Pancreas (tissue), 10 donors: ENCODE results near the gene DRG2. TPM values are rescaled to one million over a fixed set of nuclear protein-coding genes. Genes with fewer than 3 reads are reported as not detected.

Experiments used
- ATAC-seq, 4 donors: fragments of 200-7000 bp; cut with Tn5 transposase; one replicate each; pipeline versions ENCODE4 v1.8.0 to v1.9.1; 2020; ENCODE audit warnings: mild to moderate bottlenecking in 4 of 4, moderate library complexity in 4 of 4
- DNase-seq, 6 donors: peaks; one replicate each; pipeline ENCODE4 v3.0.0-alpha.2; 2020
- FAIRE-seq: peaks from 2 replicates; lab custom pipeline; 2012; peaks lifted over from hg19 to GRCh38; lab: Jason Lieb, UNC
- H3K27ac ChIP-seq, 4 donors: fragments of 200-600 bp; sonication (generic); 1 replicate in 3 of 4; 2 replicates in 1 of 4; pipeline versions ENCODE4 v1.5.0 to v1.8.0; 2020
- H3K27me3 ChIP-seq, 4 donors: fragments of 200-600 bp; one replicate each; pipeline ENCODE4 v1.8.0; 2021
- H3K36me3 ChIP-seq, 3 donors: fragments of 200-600 bp; sonication (generic) in 1 of 3; one replicate each; pipeline versions ENCODE4 v1.5.0 to v1.8.0; 2020 to 2021
- H3K4me1 ChIP-seq, 3 donors: fragments of 200-600 bp; one replicate each; pipeline ENCODE4 v1.8.0; 2021
- H3K4me3 ChIP-seq, 4 donors: fragments of 200-600 bp; sonication (generic) in 2 of 4; one replicate each; pipeline versions ENCODE4 v1.5.0 to v1.8.0; 2020 to 2021
- H3K9me3 ChIP-seq, 4 donors: fragments of 200-600 bp; one replicate each; pipeline ENCODE4 v1.8.0; 2021
- WGBS, 2 donors: extraction: QIAGEN DNeasy Blood & Tissue Kit; methylation state at CpG; one replicate each; pipeline ENCODE4 v1.1.7; 2013; 5-methylcytosine and 5-hydroxymethylcytosine counted together
- intact Hi-C, 3 donors: fragments of 100-400 bp; cut with DNase I; formaldehyde crosslinking; loops; one replicate each; pipeline versions ENCODE4 v1.11.1 to v1.14.2; 2022
- polyA plus RNA-seq, 2 donors: library from polyadenylated mRNA; stranded (reverse); fragments of 200-250 nt; gene quantifications; one replicate each; pipeline ENCODE4 v1.2.3, GENCODE V29; 2013
- total RNA-seq, 6 donors: library from RNA; stranded (reverse); fragmentation: NEBNext Ultra II Directional in 4 of 6; extraction: Animal tissue kit (Norgen Biotek cat#: 25700) in 4 of 6; gene quantifications; one replicate each; pipeline versions ENCODE4 v1.2.1 to v1.2.4, GENCODE V29; 2021 to 2023
- TF ChIP-seq, protein P1 (sequence below), 4 donors: fragments of 200-600 bp; sonication (generic) in 3 of 4; IDR thresholded peaks; one replicate each; pipeline versions ENCODE4 v1.5.0 to v1.8.0; 2021; ENCODE audit warnings: antibody characterized with exemption in 4 of 4
- donor health status: healthy with polysubstance abuse.
- donor health status: DM: no; HTN: no; CAD: no; lungs with moderate emphysema.
- donor health status: DM: no; HTN: no; CAD: no.
- donor health status: control.
- donor health status: control.
- donor health status: Bipolar disorder and iron deficiency.
- donor health status: DM: yes; HTN: yes; CAD: no.
- donor health status: DM: no; HTN: no; CAD: no.
- donor health status: DM: no; HTN: no; CAD: no.
- donor health status: DM: yes; HTN: yes; CAD: no.

DRG2 gene
- total and polyA plus RNA-seq, 8 donors: 13.4 to 46.9 (median 17.9) TPM

GRCh38 chr17:18121144-18121910 is 33.6 kb downstream of the DRG2 start:
- ATAC-seq (no peak), FAIRE-seq (no peak), DNase-seq (peak in 1 of 6 donors; percentile 4)
- H3K27me3 ChIP-seq: no peaks in the 10 kb centered on the region
- H3K4me3 ChIP-seq: no peak overlapping the region
- no peaks in the 10 kb centered on the region for H3K36me3 ChIP-seq
- intact Hi-C loops: no loop called here
- 78 to 87% methylated on average over 48 to 54 of the region's 54 CpGs for WGBS, 2 donors
- TF ChIP-seq, protein P1, sequence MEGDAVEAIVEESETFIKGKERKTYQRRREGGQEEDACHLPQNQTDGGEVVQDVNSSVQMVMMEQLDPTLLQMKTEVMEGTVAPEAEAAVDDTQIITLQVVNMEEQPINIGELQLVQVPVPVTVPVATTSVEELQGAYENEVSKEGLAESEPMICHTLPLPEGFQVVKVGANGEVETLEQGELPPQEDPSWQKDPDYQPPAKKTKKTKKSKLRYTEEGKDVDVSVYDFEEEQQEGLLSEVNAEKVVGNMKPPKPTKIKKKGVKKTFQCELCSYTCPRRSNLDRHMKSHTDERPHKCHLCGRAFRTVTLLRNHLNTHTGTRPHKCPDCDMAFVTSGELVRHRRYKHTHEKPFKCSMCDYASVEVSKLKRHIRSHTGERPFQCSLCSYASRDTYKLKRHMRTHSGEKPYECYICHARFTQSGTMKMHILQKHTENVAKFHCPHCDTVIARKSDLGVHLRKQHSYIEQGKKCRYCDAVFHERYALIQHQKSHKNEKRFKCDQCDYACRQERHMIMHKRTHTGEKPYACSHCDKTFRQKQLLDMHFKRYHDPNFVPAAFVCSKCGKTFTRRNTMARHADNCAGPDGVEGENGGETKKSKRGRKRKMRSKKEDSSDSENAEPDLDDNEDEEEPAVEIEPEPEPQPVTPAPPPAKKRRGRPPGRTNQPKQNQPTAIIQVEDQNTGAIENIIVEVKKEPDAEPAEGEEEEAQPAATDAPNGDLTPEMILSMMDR (IDR thresholded peaks at IDR 0.05): no peak
- no peaks in the 10 kb centered on the region for H3K4me1 ChIP-seq
- no peaks in the 10 kb centered on the region for H3K9me3 ChIP-seq
- no peak overlapping the region for H3K27ac ChIP-seq

DNA sequence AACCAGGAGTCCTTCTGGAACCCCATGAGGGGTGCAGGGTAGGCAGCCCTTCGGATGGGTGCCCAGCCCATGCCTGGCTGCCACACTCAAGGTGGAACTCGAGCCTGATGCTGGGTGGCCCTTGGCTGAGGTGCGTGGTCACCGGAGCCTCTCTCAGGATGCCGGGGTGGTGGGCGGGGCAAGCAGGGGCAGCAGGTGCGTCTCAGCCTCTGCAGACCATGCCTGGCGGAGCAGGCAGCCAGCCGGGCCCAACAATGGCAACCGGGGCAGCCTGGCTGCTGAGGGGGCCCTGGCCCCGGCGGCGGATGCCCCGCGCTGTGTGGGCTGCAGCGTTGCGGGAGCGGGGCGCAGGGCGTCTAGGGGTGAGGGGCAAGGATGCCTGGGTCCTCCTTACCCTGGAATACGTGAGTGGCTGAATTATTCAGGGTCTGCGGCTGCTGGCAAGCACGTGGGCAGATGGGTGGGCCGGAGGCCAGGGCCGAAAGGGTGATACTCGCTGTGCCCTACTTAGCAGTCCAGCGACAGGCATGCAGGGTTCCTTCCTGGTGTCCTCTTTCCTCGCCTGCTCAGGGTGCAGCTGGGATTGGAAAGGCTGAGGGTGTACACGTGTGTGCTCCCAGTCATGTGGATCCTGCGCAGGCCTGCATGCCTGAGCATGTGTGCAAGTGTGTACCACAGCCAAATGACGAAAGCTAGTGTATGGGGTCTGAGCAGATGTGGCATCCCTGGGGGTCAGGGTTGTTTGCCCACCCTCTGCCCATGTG is 35.4 kb downstream of the DRG2 start:
- H3K9me3 ChIP-seq: no peaks in the 10 kb centered on the region
- DNase-seq: no peak
- no peak for ATAC-seq
- no peak overlapping the region for H3K27ac ChIP-seq
- H3K4me1 ChIP-seq: no peaks in the 10 kb centered on the region
- H3K4me3 ChIP-seq: no peak overlapping the region
- no peaks in the 10 kb centered on the region for H3K36me3 ChIP-seq
- TF ChIP-seq, protein P1 (IDR thresholded peaks at IDR 0.05): no peak
- intact Hi-C loops: no loop called here
- no peak for FAIRE-seq
- 73 to 76% methylated on average over 26 to 31 of the region's 31 CpGs for WGBS, 2 donors
- H3K27me3 ChIP-seq: no peaks in the 10 kb centered on the region

DNA sequence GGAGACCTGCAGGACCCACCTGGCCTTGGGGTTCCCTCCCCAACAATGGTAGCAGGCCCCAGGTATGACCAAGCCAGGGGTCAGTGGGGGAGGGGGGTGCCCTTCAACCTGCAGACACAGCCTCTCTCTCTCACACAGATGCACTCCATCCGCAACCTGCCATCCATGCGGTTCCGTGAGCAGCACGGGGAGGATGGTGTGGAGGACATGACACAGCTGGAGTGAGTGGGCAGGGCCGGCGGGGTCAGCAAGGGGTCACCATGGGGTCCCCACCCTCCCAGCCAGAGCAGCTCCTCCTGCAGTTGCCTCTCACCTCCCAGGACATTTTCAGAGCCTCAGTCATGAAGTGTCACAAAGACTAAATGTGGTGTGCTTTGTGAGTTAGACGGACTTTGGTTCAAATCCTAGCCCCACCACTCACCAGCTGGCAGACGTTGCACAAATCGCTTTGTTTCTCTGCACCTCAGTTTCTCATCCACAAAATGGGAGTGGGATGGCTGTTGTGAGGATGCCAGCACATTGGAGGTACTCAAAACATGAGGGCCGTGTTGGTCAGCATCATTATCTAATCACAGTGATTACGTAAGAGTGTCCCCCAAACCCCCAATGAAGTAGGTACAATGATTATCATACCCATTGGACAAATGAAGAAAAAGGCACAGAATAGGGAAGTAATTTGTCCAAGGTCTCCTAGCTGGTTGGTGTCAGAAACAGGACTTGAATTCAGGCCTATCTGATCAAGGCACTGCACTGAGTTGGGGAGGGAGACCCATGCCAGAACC is 36.8 kb downstream of the DRG2 start:
- WGBS, 2 donors: 71 to 80% methylated on average over 11 of the region's 11 CpGs
- TF ChIP-seq, protein P1 (IDR thresholded peaks at IDR 0.05): no peak
- Histone ChIP-seq H3K27me3 (no peaks in the 10 kb centered on the region), H3K36me3 (no peaks in the 10 kb centered on the region), H3K4me3 (no peak overlapping the region), H3K4me1 (no peaks in the 10 kb centered on the region), H3K27ac (no peak overlapping the region), H3K9me3 (no peaks in the 10 kb centered on the region)
- intact Hi-C loops: no loop called here
- FAIRE-seq (no peak), DNase-seq (no peak), ATAC-seq (no peak)

DNA sequence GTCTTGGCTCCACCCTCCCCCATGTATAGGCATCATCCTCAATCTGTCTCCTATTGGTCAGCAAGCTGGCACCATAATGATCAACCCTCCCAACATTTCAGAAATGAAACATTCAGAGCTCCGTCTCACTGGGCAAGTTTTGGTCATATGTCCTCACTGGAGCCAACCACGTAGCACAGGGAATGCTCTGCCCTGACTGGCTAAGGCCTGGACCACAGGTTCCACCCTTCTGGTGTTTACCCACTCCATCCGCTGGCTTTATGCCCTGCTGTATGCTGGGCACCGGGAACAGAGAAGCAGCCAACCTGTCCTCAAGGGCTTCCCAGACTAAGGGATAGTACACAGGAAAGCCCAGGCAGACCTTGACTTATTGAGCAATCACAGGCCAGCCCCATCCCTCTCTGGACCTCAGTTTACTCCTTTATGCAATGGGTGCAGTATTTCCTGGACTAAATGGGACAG is 41.3 kb downstream of the DRG2 start:
- Histone ChIP-seq H3K9me3 (no peaks in the 10 kb centered on the region), H3K36me3 (no peaks in the 10 kb centered on the region), H3K4me3 (no peak overlapping the region), H3K4me1 (no peaks in the 10 kb centered on the region), H3K27me3 (no peaks in the 10 kb centered on the region), H3K27ac (no peak overlapping the region)
- DNase-seq (no peak), ATAC-seq (peak; percentile 9 to 78 (median 68)), FAIRE-seq (no peak)
- TF ChIP-seq, protein P1 (IDR thresholded peaks at IDR 0.05): no peak
- WGBS, 2 donors: 35 to 37% methylated on average over 4 of the region's 4 CpGs
- intact Hi-C loops: no loop called here
